OCI-LY3 (cell line): ENCODE data around the gene SLC39A1.

ENCODE experiments used
- EZH2phosphoT487 ChIP-seq: fragments of 200-600 bp; shearing (Covaris generic); IDR thresholded peaks from 2 replicates; pipeline ENCODE4 v1.6.1; 2018; ENCODE audit warnings: antibody characterized with exemption, mixed run types, low read depth
- TF ChIP-seq, protein P1 (sequence below): fragments of 200-600, 300-600 bp; sonication (generic); IDR thresholded peaks from 2 replicates; pipeline ENCODE4 v1.5.1; 2014; ENCODE audit warnings: antibody characterized with exemption, low read length, low read depth

DNA sequence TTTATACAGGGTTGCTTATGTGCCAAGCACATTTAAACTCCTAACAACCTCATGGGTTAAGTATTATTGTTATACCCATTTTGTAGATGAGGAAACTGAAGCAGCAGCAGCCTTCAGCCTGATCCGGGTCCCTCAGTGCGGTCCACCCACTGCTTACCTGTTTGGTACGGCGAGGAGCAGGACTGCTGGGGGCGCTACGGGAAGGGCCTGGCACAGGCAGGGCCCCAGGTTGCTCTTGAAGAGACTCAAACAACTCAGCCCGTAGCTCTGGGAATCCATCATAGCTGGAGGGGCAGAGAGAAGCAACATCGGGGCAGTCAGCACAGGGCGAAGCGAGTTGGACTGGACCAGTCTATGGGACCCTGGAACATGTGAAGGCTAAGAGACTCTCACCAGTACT is 26.0 kb downstream of the SLC39A1 start:
- TF ChIP-seq, protein P1, sequence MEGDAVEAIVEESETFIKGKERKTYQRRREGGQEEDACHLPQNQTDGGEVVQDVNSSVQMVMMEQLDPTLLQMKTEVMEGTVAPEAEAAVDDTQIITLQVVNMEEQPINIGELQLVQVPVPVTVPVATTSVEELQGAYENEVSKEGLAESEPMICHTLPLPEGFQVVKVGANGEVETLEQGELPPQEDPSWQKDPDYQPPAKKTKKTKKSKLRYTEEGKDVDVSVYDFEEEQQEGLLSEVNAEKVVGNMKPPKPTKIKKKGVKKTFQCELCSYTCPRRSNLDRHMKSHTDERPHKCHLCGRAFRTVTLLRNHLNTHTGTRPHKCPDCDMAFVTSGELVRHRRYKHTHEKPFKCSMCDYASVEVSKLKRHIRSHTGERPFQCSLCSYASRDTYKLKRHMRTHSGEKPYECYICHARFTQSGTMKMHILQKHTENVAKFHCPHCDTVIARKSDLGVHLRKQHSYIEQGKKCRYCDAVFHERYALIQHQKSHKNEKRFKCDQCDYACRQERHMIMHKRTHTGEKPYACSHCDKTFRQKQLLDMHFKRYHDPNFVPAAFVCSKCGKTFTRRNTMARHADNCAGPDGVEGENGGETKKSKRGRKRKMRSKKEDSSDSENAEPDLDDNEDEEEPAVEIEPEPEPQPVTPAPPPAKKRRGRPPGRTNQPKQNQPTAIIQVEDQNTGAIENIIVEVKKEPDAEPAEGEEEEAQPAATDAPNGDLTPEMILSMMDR = no peak
- TF ChIP-seq EZH2phosphoT487 = no peak
